ENCODE data around the gene MTCL1. TPM values are rescaled to one million over a fixed set of nuclear protein-coding genes. Genes with fewer than 3 reads are reported as not detected.

The MTCL1 gene
- total and polyA plus RNA-seq, 4 donors: 1.3 to 12.4 (median 3.7) TPM

GRCh38 chr18:8766559-8767293, 61.4 kb downstream of the MTCL1 start:
- WGBS, 2 donors: 97 to 98% methylated on average over 2 of the region's 2 CpGs
- H3K4me3 ChIP-seq: no peak overlapping the region
- H3K36me3 ChIP-seq (ENCODE audit: control insufficient read depth in 4 of 4, insufficient read depth in 4 of 4, low read length in 4 of 4): no peaks in the 10 kb centered on the region
- peaks cover 0 to 3% (median 0%) of the 10 kb centered on the region in 4 donors for H3K9me3 ChIP-seq (ENCODE audit: control insufficient read depth in 4 of 4, insufficient read depth in 3 of 4, low read length in 3 of 4)
- TF ChIP-seq, protein P1, sequence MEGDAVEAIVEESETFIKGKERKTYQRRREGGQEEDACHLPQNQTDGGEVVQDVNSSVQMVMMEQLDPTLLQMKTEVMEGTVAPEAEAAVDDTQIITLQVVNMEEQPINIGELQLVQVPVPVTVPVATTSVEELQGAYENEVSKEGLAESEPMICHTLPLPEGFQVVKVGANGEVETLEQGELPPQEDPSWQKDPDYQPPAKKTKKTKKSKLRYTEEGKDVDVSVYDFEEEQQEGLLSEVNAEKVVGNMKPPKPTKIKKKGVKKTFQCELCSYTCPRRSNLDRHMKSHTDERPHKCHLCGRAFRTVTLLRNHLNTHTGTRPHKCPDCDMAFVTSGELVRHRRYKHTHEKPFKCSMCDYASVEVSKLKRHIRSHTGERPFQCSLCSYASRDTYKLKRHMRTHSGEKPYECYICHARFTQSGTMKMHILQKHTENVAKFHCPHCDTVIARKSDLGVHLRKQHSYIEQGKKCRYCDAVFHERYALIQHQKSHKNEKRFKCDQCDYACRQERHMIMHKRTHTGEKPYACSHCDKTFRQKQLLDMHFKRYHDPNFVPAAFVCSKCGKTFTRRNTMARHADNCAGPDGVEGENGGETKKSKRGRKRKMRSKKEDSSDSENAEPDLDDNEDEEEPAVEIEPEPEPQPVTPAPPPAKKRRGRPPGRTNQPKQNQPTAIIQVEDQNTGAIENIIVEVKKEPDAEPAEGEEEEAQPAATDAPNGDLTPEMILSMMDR (IDR thresholded peaks at IDR 0.05; ENCODE audit: control extremely low read depth, extremely low read depth): no peak
- H3K27ac ChIP-seq (ENCODE audit: low read depth in 1 of 2, low read length in 1 of 2): no peak overlapping the region
- H3K4me1 ChIP-seq (ENCODE audit: control insufficient read depth in 5 of 5, insufficient read depth in 5 of 5, low read length in 5 of 5): peaks cover 0 to 8% (median 0%) of the 10 kb centered on the region in 5 donors
- no peak overlapping the region for H3K9ac ChIP-seq (ENCODE audit: insufficient read depth in 1 of 2, low read length in 2 of 2)
- DNase-seq: no peak
- no peaks in the 10 kb centered on the region for H3K27me3 ChIP-seq (ENCODE audit: control insufficient read depth in 3 of 3, insufficient read depth in 3 of 3, low read length in 2 of 3)
- no peak for ATAC-seq (ENCODE audit: insufficient read depth, low FRiP score)

DNA sequence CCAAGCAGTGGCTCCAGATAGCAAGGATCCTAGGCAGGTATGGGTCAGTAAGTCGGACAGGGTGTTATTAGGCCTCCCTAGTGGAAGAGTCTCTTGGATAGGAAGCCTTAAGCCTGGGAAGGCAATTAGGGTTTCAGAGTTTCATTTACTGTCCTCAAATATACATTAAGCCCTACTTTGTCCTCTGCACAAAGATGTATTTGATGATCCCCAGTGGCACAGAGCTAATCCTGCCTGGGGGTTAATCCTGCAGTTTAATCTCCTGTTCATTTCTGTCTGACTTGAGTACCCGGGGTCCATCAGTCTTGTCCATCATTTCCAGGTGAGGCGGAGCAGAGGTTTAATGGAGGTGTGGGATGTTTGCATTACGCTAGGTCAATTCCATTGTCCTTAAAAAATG, 62.0 kb downstream of the MTCL1 start:
- Histone ChIP-seq H3K27me3 (ENCODE audit: control insufficient read depth in 3 of 3, insufficient read depth in 3 of 3, low read length in 2 of 3) (no peaks in the 10 kb centered on the region), H3K4me3 (no peak overlapping the region), H3K4me1 (ENCODE audit: control insufficient read depth in 5 of 5, insufficient read depth in 5 of 5, low read length in 5 of 5) (peaks cover 0 to 8% (median 0%) of the 10 kb centered on the region in 5 donors), H3K9me3 (ENCODE audit: control insufficient read depth in 4 of 4, insufficient read depth in 3 of 4, low read length in 3 of 4) (peaks cover 0 to 2% (median 0%) of the 10 kb centered on the region in 4 donors), H3K27ac (ENCODE audit: low read depth in 1 of 2, low read length in 1 of 2) (no peak overlapping the region), H3K9ac (ENCODE audit: insufficient read depth in 1 of 2, low read length in 2 of 2) (no peak overlapping the region), H3K36me3 (ENCODE audit: control insufficient read depth in 4 of 4, insufficient read depth in 4 of 4, low read length in 4 of 4) (no peaks in the 10 kb centered on the region)
- TF ChIP-seq, protein P1 (IDR thresholded peaks at IDR 0.05; ENCODE audit: control extremely low read depth, extremely low read depth): no peak
- WGBS, 2 donors: 93% methylated on average over 4 of the region's 4 CpGs
- no peak for ATAC-seq (ENCODE audit: insufficient read depth, low FRiP score)
- no peak for DNase-seq

DNA sequence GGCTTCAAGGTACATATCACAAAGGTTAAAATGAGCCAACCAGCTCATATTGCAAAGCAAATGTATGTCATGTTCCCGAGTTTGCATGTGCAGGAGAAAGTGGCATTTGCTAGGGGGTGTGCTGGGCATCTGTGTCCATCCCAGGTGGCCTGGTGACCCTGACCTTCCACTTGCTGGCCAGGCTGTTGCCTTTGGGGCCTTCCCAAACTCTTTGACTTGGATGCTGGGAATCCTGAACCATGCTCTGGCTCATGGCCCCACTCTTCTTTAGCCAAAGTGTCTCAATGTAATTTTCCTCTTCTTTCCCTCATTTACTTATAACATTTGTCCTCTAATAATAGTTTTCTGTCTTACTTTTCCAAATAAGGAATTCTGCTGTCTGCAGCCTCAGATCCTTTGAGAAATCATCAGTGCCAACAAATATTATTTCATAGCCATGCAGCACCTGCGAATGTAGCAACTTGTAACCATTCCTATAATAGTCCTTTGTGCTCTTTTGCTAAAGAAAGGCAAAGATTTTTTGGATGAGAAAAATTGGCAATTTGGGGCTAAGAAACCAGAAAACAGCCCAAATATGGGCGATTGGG, 64.2 kb downstream of the MTCL1 start:
- TF ChIP-seq, protein P1 (IDR thresholded peaks at IDR 0.05; ENCODE audit: control extremely low read depth, extremely low read depth): no peak
- no peaks in the 10 kb centered on the region for H3K36me3 ChIP-seq (ENCODE audit: control insufficient read depth in 4 of 4, insufficient read depth in 4 of 4, low read length in 4 of 4)
- no peak overlapping the region for H3K4me3 ChIP-seq
- H3K27ac ChIP-seq (ENCODE audit: low read depth in 1 of 2, low read length in 1 of 2): no peak overlapping the region
- peaks cover 0 to 2% (median 0%) of the 10 kb centered on the region in 4 donors for H3K9me3 ChIP-seq (ENCODE audit: control insufficient read depth in 4 of 4, insufficient read depth in 3 of 4, low read length in 3 of 4)
- ATAC-seq (ENCODE audit: insufficient read depth, low FRiP score) (no peak), DNase-seq (no peak)
- H3K9ac ChIP-seq (ENCODE audit: insufficient read depth in 1 of 2, low read length in 2 of 2): no peak overlapping the region
- no peaks in the 10 kb centered on the region for H3K27me3 ChIP-seq (ENCODE audit: control insufficient read depth in 3 of 3, insufficient read depth in 3 of 3, low read length in 2 of 3)
- H3K4me1 ChIP-seq (ENCODE audit: control insufficient read depth in 5 of 5, insufficient read depth in 5 of 5, low read length in 5 of 5): peaks cover 0 to 8% (median 0%) of the 10 kb centered on the region in 5 donors
- WGBS, 2 donors: 89 to 90% methylated on average over 3 of the region's 3 CpGs

All from lung (tissue), 12 donors.